AG09319 (cell line): ENCODE measurements around the gene ODF2.

Source experiments
- DNase-seq: peaks from one replicate; pipeline ENCODE4 v3.0.0-alpha.2; 2010; ENCODE audit warnings: low read depth; ENCODE audit errors: extremely low read depth
- TF ChIP-seq, protein P1 (sequence below): IDR thresholded peaks from 2 replicates; pipeline ENCODE4 v1.5.1; 2011; ENCODE audit warnings: low read depth, mild to moderate bottlenecking, inconsistent platforms, low read length, moderate library complexity

Gene ODF2

DNA sequence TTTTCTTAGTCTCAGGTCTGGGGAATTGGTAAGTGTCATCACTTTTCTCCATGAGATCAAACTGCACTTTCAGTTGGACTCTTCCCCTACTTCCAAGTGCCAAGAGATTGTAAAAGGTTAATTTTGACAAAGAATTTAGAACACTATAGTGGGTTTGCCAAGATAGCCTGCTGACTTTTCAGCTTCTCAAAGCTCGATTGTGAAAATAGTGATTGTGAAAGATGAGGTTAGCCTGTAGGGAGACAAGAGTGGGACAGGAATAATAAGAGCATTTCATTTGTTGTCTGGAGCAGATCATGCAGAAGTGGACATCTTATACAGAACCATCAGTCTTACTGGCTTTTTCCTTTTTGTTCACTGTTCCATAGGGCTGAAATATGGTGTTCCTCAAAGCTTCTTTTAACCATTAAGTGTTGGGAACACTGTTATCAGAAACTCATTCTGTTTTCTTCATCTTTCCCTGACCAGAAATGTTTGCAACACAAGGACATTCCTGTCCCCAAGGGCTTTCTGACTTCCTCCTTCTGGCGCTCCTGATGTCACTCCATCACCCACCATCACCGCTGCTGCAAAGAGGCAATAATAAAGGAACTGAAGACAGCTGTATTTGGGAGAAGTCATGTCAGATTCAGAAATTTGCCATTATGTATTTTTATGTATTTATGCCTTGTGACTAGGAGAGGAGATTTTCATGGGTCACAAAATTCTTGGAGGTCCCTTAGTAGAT lies 85.0 kb downstream of the ODF2 start:
- TF ChIP-seq, protein P1, sequence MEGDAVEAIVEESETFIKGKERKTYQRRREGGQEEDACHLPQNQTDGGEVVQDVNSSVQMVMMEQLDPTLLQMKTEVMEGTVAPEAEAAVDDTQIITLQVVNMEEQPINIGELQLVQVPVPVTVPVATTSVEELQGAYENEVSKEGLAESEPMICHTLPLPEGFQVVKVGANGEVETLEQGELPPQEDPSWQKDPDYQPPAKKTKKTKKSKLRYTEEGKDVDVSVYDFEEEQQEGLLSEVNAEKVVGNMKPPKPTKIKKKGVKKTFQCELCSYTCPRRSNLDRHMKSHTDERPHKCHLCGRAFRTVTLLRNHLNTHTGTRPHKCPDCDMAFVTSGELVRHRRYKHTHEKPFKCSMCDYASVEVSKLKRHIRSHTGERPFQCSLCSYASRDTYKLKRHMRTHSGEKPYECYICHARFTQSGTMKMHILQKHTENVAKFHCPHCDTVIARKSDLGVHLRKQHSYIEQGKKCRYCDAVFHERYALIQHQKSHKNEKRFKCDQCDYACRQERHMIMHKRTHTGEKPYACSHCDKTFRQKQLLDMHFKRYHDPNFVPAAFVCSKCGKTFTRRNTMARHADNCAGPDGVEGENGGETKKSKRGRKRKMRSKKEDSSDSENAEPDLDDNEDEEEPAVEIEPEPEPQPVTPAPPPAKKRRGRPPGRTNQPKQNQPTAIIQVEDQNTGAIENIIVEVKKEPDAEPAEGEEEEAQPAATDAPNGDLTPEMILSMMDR: no peak

DNA sequence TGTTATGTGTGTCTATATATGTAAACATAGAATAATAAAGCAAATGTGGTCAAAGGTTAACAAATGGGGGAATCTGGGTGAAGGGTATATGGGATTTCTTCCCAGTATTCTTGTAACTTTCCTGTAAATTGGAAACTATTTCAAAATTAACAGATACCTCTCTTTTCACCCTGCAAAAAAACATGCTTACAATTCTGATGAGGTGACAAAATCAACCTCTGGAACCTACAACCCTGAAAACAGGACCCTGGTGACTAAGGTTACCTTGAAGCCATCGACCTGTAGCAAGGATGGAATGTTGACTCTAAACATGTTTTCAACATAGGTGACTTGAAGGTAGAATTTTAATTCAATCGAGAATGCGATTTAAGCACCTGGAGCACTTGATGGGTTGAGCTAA lies 90.7 kb downstream of the ODF2 start:
- TF ChIP-seq, protein P1: no peak
- no peak for DNase-seq

More for the DNA sequence above, 85.0 kb downstream of the ODF2 start:
- no peak for DNase-seq

DNA sequence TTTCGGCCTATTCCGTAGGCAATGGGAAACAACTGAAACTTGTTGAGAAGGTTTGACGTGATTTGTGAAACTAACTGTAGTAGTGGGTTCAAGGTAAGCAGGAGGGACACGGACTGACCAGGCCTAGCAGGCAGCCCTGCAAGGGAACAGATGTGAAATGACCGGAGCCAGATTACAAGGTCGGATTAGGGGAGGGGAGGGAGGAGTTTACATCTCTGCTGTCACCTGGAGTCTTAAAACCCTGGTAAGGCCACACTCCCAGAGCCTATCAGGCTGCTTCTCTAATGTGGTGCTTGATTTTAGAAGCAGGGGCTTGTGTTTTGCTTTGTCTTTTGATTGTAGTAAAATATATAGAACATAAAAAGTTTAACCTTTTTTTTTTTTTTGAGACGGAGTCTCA lies 93.1 kb downstream of the ODF2 start:
- DNase-seq: no peak
- TF ChIP-seq, protein P1: no peak

DNA sequence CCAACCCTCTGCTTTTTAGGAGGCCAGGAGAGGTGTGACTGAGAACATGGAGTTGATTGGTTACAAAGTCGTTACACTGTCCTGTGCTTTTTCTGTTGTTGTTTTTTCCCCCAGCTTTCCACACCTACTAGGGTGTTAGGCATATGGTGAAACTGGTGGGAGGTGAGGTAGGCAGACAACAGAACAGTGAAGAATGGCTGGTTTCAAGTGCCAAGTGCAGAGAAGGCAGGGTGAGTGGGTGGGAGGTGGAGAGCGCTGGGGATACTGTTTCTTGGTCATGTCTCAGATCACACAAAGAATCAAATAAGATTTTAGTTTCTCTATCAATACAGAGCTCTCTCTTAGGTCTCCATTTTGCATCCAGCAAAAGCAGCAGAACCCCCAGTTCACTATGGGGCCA lies 94.4 kb downstream of the ODF2 start:
- no peak for DNase-seq

More for the DNA sequence above, 94.4 kb downstream of the ODF2 start:
- TF ChIP-seq, protein P1: no peak
